SIG-M5 (cell line): ENCODE results near the gene LYRM2.
A peak's percentile ranks its signal among the peaks of the same experiment; 100 is the strongest.

Experiments
- DNase-seq: peaks from one replicate; lab custom pipeline; 2025; lab: John Stamatoyannopoulos, UW

LYRM2 gene, protein sequence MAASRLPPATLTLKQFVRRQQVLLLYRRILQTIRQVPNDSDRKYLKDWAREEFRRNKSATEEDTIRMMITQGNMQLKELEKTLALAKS

GRCh38 chr6:89638320-89639195 lies at the start of gene LYRM2:
Gene LYRM2, minus strand, starts transcription at chr6:89638747. Its CDS starts 31 bp downstream, at chr6:89638716.
- DNase-seq, result peak; percentile 54

DNA sequence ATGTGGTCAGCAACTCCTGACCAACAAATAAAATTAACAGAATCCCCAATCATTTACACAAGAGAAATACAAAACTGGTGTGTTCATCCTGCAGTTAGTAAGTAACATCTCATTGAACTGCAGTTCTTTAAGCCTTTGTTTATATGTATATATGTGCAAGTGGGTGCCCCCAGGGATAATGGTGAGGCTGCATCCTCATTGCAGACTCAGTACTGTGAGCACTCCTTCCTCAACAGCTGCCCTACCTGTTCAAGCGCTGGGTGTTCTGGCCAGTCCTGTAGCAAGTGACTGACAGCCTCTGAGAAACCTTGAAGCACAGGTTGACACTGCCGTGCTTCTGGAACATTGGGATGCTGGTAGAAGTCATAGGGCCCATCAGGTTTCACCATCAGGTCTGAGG lies 49.8 kb upstream of the LYRM2 start:
- DNase-seq, result no peak

- DNase-seq, result no peak
Measured at GRCh38 chr6:89685311-89685710, 46.8 kb upstream of the LYRM2 start.

DNA sequence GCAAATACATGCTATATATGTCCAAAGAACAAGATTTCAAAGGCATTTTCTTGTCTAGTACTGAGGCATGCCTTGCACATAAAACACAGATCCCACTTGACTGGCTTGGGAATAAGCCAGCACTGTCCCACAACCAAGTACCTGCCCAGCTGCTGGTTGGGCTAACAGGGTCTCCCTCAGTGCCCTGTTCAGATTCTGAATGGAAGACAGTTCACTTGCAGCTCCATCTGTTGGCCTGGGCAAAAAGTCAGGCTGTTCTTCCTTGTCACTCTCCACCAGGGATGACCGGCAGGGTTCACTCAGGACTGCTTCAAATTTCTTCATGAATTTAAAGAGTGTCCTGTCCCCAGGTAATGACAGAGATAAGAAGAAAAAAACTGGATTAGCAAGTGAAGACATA lies 44.4 kb upstream of the LYRM2 start:
- no peak for DNase-seq

DNA sequence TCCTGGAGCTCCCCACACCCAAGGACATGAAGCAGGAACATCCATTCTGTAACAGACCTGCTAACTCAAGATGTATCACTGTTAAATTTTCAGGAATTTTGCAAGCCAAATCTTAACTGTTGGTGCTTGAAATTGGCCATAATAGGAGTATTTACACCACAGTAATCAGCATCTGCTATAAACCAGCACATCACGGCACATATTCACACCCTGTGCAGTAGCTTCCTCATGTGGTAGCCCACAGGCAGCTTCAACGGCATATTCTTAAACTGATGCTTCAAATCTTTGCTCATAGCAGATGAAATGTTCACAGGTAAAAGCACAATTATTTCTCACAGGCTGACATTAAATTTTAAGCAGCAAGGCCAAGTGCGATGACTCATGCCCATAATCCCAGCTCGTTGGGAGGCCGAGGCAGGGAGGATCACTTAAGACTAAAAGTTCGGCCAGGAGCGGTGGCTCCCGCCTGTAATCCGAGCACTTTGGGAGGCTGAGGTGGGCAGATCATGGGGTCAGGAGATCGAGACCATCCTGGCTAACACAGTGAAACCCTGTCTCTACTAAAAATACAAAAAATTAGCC lies 43.5 kb upstream of the LYRM2 start:
- no peak for DNase-seq

GRCh38 chr6:89680551-89680950 lies 42.0 kb upstream of the LYRM2 start:
- DNase-seq, result no peak

- no peak for DNase-seq
Measured at GRCh38 chr6:89680150-89680549, 41.6 kb upstream of the LYRM2 start.

- DNase-seq, result no peak
Measured at GRCh38 chr6:89679215-89680120, 40.9 kb upstream of the LYRM2 start.

GRCh38 chr6:89678531-89678930 lies 40.0 kb upstream of the LYRM2 start:
- DNase-seq, result no peak

DNA sequence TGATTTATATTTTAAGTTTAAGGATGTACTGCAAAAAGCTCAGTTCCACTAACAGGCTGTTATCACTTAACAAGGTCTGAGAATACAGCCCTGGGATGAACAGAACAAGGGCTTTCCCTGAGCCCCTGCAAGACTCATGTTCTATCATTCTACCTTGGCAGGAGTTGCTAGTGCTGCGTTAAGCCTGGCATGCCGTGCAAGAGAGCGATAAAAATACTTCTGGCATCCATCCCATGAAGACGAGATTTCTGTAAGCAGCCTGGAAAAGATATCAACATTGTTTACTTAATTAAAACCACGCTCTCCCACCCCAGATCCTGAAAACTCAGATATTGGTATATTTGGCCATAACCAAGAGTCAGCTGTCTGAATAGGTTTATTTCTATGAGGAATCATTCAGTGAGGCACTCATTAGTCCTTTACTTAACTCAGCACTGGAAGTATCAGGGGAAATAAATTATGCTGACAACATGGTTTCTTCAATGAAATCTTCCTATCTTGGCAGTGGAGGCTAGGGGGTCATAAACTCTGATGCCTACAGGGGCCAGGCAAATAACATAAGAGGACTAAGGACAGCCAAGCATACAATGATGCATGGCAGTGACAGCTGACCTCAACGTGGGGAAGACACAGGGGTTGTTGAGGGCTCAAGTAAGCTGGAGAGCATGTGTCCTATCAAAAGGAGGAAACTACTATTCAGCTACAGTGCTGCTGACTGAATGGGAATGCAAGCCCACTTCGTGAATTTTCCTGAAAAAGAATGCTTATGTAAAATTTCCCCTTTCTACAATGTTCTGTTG lies 37.6 kb upstream of the LYRM2 start:
- DNase-seq, result no peak

GRCh38 chr6:89670935-89671565 lies 32.5 kb upstream of the LYRM2 start:
- DNase-seq, result no peak

GRCh38 chr6:89669002-89669401 lies 30.5 kb upstream of the LYRM2 start:
- no peak for DNase-seq

GRCh38 chr6:89667872-89668556 lies 29.5 kb upstream of the LYRM2 start:
- DNase-seq, result no peak

- DNase-seq, result no peak
Measured at GRCh38 chr6:89662659-89663223, 24.2 kb upstream of the LYRM2 start.

GRCh38 chr6:89661559-89661958 lies 23.0 kb upstream of the LYRM2 start:
- no peak for DNase-seq

DNA sequence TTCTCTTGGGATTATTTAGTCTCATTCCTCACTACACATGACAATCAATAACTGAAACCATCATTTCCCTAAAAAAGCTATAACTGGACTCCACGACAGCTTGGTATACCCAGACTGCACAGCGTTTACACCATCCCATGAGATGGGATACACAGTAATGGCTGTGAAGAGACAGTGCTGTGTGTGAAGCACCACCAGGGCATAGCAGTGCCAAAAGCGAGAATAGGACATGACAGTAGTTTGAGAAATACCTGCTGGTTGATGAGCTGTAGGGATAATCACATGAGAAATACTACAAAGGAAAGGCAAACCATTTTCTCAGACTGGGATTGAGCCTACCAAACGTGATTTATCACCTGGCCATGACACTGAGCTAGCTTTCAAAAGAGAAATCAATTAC lies 22.4 kb upstream of the LYRM2 start:
- no peak for DNase-seq

- no peak for DNase-seq
Measured at GRCh38 chr6:89657445-89658158, 19.1 kb upstream of the LYRM2 start.

DNA sequence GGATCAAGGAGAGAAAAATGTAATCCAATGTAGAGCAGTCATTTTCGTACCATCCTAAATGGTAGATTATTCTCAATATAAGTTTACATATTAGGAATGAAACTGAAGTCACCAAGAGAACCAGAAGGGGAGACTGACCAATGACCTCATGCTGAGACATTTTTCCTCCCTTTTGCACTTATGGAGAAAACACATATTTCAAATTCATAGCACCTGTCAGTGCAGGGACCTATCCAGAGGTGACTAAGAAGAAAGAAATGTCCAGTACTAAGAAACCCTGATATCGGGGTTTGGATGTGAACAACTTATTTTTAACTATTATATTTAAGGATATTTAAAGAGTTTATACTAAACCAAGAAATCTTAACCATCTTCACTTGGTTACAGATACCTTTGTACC lies 16.6 kb upstream of the LYRM2 start:
- DNase-seq, result no peak

- DNase-seq, result no peak
Measured at GRCh38 chr6:89650579-89650978, 12.0 kb upstream of the LYRM2 start.
